Smooth muscle cell (in vitro differentiated cells): ENCODE results near the gene PDE1C. TPM values are rescaled to one million over a fixed set of nuclear protein-coding genes. Genes with fewer than 3 reads are reported as not detected.

ENCODE experiments used
- DNase-seq: peaks from one replicate; lab custom pipeline; 2025; ENCODE audit not compliant: unreplicated experiment; lab: John Stamatoyannopoulos, UW
- H2AFZ ChIP-seq: fragments of 200-600 bp; sonication (generic); 2 replicates; pipeline ENCODE4 v1.6.0; 2016; ENCODE audit warnings: antibody characterized with exemption, low read depth, mild to moderate bottlenecking
- H3F3A ChIP-seq: fragments of 200-600 bp; sonication (generic); 2 replicates; pipeline ENCODE4 v1.6.0; 2017; ENCODE audit warnings: antibody characterized with exemption, low read depth
- H3K27ac ChIP-seq: fragments of 200-600 bp; sonication (generic); 2 replicates; pipeline ENCODE4 v1.5.1; 2016; ENCODE audit warnings: low read depth, mild to moderate bottlenecking
- H3K27me3 ChIP-seq: fragments of 200-600 bp; sonication (generic); 2 replicates; pipeline ENCODE4 v1.6.1; 2016; ENCODE audit warnings: low read depth, mild to moderate bottlenecking
- H3K36me3 ChIP-seq: fragments of 200-600 bp; sonication (generic); 2 replicates; pipeline ENCODE4 v1.5.1; 2016; ENCODE audit warnings: low read depth
- H3K4me1 ChIP-seq: fragments of 200-600 bp; sonication (generic); 2 replicates; pipeline ENCODE4 v1.5.1; 2016; ENCODE audit warnings: low read depth
- H3K4me2 ChIP-seq: fragments of 200-600 bp; sonication (generic); 2 replicates; pipeline ENCODE4 v1.6.0; 2016; ENCODE audit warnings: mild to moderate bottlenecking
- H3K4me3 ChIP-seq: fragments of 200-600 bp; sonication (generic); 2 replicates; pipeline ENCODE4 v1.5.1; 2016; ENCODE audit warnings: mild to moderate bottlenecking
- H3K79me2 ChIP-seq: fragments of 200-600 bp; sonication (generic); 2 replicates; pipeline ENCODE4 v1.6.0; 2016; ENCODE audit warnings: low read depth, mild to moderate bottlenecking
- H3K9ac ChIP-seq: fragments of 200-600 bp; sonication (generic); 2 replicates; pipeline ENCODE4 v1.6.0; 2016; ENCODE audit warnings: low read depth
- H3K9me3 ChIP-seq: fragments of 200-600 bp; sonication (generic); replicated peaks from 2 replicates; pipeline ENCODE4 v1.5.1; 2016; ENCODE audit warnings: low read depth
- H4K20me1 ChIP-seq: fragments of 200-600 bp; sonication (generic); 2 replicates; pipeline ENCODE4 v1.6.0; 2016; ENCODE audit warnings: low read depth
- CTCF ChIP-seq: fragments of 200-600 bp; sonication (generic); IDR thresholded peaks from 2 replicates; pipeline ENCODE4 v1.5.1; 2017; ENCODE audit warnings: borderline replicate concordance, mild to moderate bottlenecking, antibody characterized with exemption; ENCODE audit not compliant: insufficient read depth, poor library complexity, severe bottlenecking
- WGBS: methylation state at CpG from one replicate; pipeline ENCODE4 v1.1.7; 2016; ENCODE audit warnings: low lambda C conversion rate; 5-methylcytosine and 5-hydroxymethylcytosine counted together
- polyA plus RNA-seq: library from polyadenylated mRNA; unstranded; fragments of >200 nt; fragmentation: Nextera tagmentation; extraction: Ambion mirVana; gene quantifications from 2 replicates; pipeline ENCODE4 v1.2.1, GENCODE V29; 2016
- total RNA-seq: library from RNA; depleted of rRNA; stranded (reverse); fragments of >200 nt; gene quantifications from 2 replicates; pipeline ENCODE4 v1.2.3, GENCODE V29; 2014

The PDE1C gene
- total and polyA plus RNA-seq, 2 experiments from 2014 or later, result 1.2 to 6.9 TPM

DNA sequence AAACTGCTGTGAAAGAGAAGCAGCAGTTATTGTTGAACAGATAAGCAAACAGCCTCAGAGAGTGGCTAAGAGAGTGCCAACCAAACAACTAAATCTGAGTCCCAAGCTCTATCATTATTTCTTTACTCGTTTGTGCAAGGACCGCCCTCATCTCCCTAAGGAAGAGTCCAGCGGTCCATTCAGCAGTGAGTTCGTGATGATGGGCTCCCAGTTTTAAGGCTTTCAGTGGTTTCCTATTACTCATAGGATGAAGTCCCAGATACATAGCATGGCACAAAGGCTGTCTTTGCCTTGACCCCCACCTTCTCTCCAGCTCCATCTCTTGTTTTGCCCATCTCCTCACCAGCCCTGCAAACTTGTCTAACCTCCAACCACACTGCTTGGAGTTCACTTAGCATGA is 24.3 kb upstream of the PDE1C start:
- H3K4me2 ChIP-seq, result no peak overlapping the region
- H3K79me2 ChIP-seq, result no peaks in the 10 kb centered on the region
- H4K20me1 ChIP-seq, result no peaks in the 10 kb centered on the region
- no peaks in the 10 kb centered on the region for H3K36me3 ChIP-seq
- no peak overlapping the region for H2AFZ ChIP-seq
- H3K27ac ChIP-seq, result no peak overlapping the region
- H3K27me3 ChIP-seq, result peaks cover 2% of the 10 kb centered on the region
- H3K4me3 ChIP-seq, result no peak overlapping the region
- WGBS, result 92% methylated on average over 4 of the region's 4 CpGs
- no peak for TF ChIP-seq CTCF
- H3K9me3 ChIP-seq, result no peaks in the 10 kb centered on the region
- H3K4me1 ChIP-seq, result no peaks in the 10 kb centered on the region
- DNase-seq, result no peak
- H3K9ac ChIP-seq, result no peak overlapping the region
- H3F3A ChIP-seq, result no peaks in the 10 kb centered on the region

GRCh38 chr7:32093415-32094408 is 23.5 kb upstream of the PDE1C start:
- no peak for TF ChIP-seq CTCF
- H2AFZ ChIP-seq, result no peak overlapping the region
- no peaks in the 10 kb centered on the region for H3F3A ChIP-seq
- no peak for DNase-seq
- no peaks in the 10 kb centered on the region for H3K79me2 ChIP-seq
- no peak overlapping the region for H3K27ac ChIP-seq
- no peaks in the 10 kb centered on the region for H4K20me1 ChIP-seq
- WGBS, result 38% methylated on average over 4 of the region's 4 CpGs
- H3K9ac ChIP-seq, result no peak overlapping the region
- no peaks in the 10 kb centered on the region for H3K36me3 ChIP-seq
- no peaks in the 10 kb centered on the region for H3K4me1 ChIP-seq
- no peaks in the 10 kb centered on the region for H3K9me3 ChIP-seq
- H3K4me3 ChIP-seq, result no peak overlapping the region
- no peak overlapping the region for H3K4me2 ChIP-seq
- peaks cover 2% of the 10 kb centered on the region for H3K27me3 ChIP-seq

DNA sequence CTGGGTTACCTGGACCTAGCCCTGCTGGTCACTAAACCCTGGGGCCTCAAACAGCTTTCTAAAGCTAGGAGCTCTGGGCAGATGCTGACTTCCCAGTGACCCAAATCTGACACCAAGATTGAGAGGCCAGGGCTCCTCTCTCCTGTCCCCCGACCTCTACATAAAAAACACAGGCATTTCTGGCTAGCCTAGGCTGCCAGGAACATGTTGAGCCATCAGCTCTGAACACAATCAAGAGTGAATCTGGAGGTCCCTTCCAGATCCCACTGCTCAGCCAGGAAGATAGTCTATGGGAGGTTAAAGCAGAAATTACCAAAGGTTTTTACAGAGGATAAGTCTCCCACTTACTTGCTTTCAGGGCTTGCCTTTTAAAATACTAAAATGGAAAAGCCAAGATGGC is 22.1 kb upstream of the PDE1C start:
- Histone ChIP-seq H2AFZ (no peak overlapping the region), H3K79me2 (no peaks in the 10 kb centered on the region), H3F3A (no peaks in the 10 kb centered on the region), H4K20me1 (no peaks in the 10 kb centered on the region), H3K9ac (no peak overlapping the region), H3K4me2 (no peak overlapping the region), H3K27me3 (peaks cover 2% of the 10 kb centered on the region), H3K36me3 (no peaks in the 10 kb centered on the region), H3K9me3 (no peaks in the 10 kb centered on the region), H3K4me1 (no peaks in the 10 kb centered on the region), H3K27ac (no peak overlapping the region), H3K4me3 (no peak overlapping the region)
- 88% methylated on average over 1 of the region's 1 CpG for WGBS
- TF ChIP-seq CTCF, result no peak
- DNase-seq, result no peak
